Large intestine (tissue), 3 donors: ENCODE data around the gene MTCH2. TPM values are rescaled to one million over a fixed set of nuclear protein-coding genes. Genes with fewer than 3 reads are reported as not detected.
A peak's percentile ranks its signal among the peaks of the same experiment; 100 is the strongest.
"Not testable (repeated sequence)": the region's sequence is repeated elsewhere in the genome, so short reads cannot be mapped to it uniquely, and the experiment has no call there.

Experiments
- DNase-seq, 2 donors: peaks; one replicate each; pipeline versions ENCODE4 v3.0.0 to v3.0.0-alpha.2; 2013
- H3K27ac ChIP-seq: one replicate; pipeline ENCODE4 v1.5.1; 2013; ENCODE audit warnings: low read length
- H3K27me3 ChIP-seq: 2 replicates; pipeline ENCODE4 v1.6.1; 2013; ENCODE audit warnings: low read length; ENCODE audit not compliant: control insufficient read depth, insufficient read depth
- H3K36me3 ChIP-seq: 2 replicates; pipeline ENCODE4 v1.6.1; 2013; ENCODE audit warnings: low read length; ENCODE audit not compliant: control insufficient read depth, insufficient read depth
- H3K4me1 ChIP-seq: one replicate; pipeline ENCODE4 v1.6.1; 2013; ENCODE audit warnings: low read length; ENCODE audit not compliant: control insufficient read depth, insufficient read depth
- H3K4me3 ChIP-seq: one replicate; pipeline ENCODE4 v1.5.1; 2013; ENCODE audit warnings: low read length
- H3K9me3 ChIP-seq: one replicate; pipeline ENCODE4 v1.6.1; 2013; ENCODE audit warnings: mild to moderate bottlenecking, low read depth, low read length, moderate library complexity; ENCODE audit not compliant: control insufficient read depth
- WGBS: methylation state at CpG from one replicate; pipeline ENCODE4 v1.1.5; 2013; ENCODE audit warnings: low lambda C conversion rate; ENCODE audit not compliant: insufficient coverage; 5-methylcytosine and 5-hydroxymethylcytosine counted together
- polyA plus RNA-seq: library from polyadenylated mRNA; unstranded; fragments of 120-200 nt; gene quantifications from one replicate; pipeline ENCODE4 v1.2.1, GENCODE V29; 2013

The MTCH2 gene
- polyA plus RNA-seq, 1 donor, result 102 TPM

DNA sequence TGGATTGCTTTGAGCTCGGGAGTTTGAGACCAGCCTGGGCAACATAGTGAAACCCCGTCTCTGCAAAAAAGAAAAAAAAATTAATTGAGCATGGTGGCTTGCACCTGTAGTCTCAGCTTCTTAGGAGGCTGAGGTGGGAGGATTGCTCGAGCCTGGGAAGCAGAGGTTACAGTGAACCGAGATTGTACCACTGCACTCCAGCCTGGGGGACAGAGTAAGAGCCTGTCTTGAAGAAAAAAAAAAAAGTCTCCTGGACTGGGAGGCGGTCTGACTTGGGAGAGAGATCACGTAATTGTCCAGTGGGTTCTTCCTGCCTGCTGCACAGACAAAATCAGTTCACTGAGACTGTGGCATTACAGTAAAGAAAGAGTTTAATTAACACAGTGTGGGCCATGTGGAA, 3.1 kb upstream of the MTCH2 start:
- WGBS, result no CpG with 5 or more reads among the region's 6 CpGs
- Histone ChIP-seq H3K36me3 (no peaks in the 10 kb centered on the region), H3K27ac (no peak overlapping the region), H3K4me1 (peaks cover 6% of the 10 kb centered on the region), H3K27me3 (no peaks in the 10 kb centered on the region), H3K9me3 (no peaks in the 10 kb centered on the region), H3K4me3 (no peak overlapping the region)
- DNase-seq, result no peak

DNA sequence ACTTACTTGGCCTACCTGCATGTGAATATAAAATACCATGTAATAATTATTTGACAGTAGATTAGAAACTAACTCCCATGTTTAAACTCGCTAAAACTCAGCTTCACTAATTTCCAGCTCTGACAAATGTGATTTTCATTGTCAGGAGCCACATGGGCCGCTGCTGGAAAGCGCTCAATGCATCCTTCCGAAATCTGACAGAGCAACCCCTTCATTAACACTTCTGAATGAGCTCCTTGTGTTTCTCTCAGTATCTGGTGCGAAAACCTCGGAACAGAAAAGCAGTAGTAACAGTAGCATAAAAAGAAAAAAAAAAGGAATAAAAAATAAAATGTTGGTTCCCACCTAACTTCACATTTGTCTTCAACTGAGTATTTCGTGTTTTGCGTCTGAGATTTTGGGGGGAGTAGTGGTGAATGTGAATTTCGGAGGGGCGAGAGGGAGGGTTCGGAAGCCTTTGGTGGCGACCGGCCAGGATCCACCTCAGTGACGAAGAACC, 710 bp downstream of the MTCH2 start:
- DNase-seq, result no peak
- Histone ChIP-seq H3K9me3 (no peaks in the 10 kb centered on the region), H3K4me1 (peaks cover 6% of the 10 kb centered on the region), H3K27ac (peak overlapping the region; percentile 98), H3K4me3 (peak overlapping the region; percentile 91), H3K27me3 (no peaks in the 10 kb centered on the region), H3K36me3 (peaks cover 7% of the 10 kb centered on the region)
- WGBS, result 0% methylated on average over 1 of the region's 14 CpGs

DNA sequence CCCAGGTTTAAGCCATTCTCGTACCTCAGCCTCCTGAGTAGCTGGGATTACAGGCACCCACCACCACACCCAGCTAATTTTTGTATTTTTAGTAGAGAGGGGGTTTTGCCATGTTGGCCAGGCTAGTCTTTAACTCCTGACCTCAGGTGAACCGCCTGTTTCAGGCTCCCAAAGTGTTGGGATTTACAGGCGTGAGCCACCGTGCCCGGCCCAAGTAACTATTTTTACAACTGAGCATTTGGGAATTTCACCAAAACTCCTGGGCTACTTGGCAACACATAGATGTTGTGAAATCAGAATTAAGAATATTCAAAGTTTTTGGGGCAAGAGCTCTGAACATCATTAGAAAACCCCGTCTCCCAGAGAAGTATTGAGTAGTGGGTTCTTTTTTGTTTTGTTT, 1.9 kb downstream of the MTCH2 start:
- not testable (repeated sequence) for H3K9me3 ChIP-seq, DNase-seq, H3K27ac ChIP-seq, H3K36me3 ChIP-seq, H3K27me3 ChIP-seq, H3K4me1 ChIP-seq, H3K4me3 ChIP-seq
- WGBS, result no CpG with 5 or more reads among the region's 6 CpGs

DNA sequence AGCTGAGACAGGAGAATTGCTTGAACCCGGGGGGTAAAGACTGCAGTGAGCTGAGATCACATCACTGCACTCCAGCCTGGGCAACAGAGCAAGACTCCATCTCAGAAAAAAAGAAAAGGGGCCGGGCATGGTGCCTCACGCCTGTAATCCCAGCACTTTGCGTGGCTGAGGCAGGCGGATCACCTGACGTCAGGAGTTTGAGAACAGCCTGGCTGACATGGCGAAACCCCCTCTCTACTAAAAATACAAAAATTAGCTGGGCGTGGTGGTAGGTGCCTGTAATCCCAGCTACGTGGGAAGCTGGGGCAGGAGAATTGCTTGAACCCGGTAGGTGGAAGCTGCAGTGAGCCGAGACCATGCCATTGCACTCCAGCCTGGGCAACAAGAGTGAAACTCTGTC, 6.0 kb downstream of the MTCH2 start:
- H3K36me3 ChIP-seq, result peaks cover 32% of the 10 kb centered on the region
- not testable (repeated sequence) for H3K9me3 ChIP-seq
- no CpG with 5 or more reads among the region's 11 CpGs for WGBS

GRCh38 chr11:47631473-47631872, 10.9 kb downstream of the MTCH2 start:
- DNase-seq, result no peak
- WGBS, result 100% methylated on average over 1 of the region's 5 CpGs
- Histone ChIP-seq H3K4me1 (peaks cover 6% of the 10 kb centered on the region), H3K27ac (no peak overlapping the region), H3K9me3 (no peaks in the 10 kb centered on the region), H3K36me3 (peaks cover 57% of the 10 kb centered on the region), H3K27me3 (no peaks in the 10 kb centered on the region), H3K4me3 (no peak overlapping the region)

More for the DNA sequence above, 6.0 kb downstream of the MTCH2 start:
- not testable (repeated sequence) for H3K27ac ChIP-seq, H3K27me3 ChIP-seq, DNase-seq, H3K4me1 ChIP-seq, H3K4me3 ChIP-seq

DNA sequence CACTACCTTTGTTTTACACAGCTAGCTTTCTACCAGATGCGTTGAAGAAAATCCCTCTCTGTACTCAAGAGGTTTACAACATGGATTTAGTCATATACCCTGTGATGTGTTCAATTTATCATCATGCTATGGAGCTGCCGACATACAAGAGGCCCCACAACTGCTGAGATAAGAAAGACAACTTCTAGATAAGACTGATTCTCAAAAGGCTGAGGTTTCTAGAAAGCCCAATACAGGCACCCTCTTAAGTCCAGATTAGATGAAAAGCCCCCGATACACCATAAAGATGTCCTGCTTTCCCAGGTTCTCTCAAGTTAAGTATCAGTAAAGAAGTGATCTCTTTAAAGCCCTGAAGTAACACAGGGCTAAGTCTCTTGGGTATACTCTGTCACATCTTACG, 14.3 kb downstream of the MTCH2 start:
- Histone ChIP-seq H3K27me3 (no peaks in the 10 kb centered on the region), H3K4me1 (peaks cover 6% of the 10 kb centered on the region), H3K4me3 (no peak overlapping the region), H3K27ac (peak overlapping the region; percentile 28), H3K9me3 (no peaks in the 10 kb centered on the region), H3K36me3 (peaks cover 66% of the 10 kb centered on the region)
- peak; percentile 31 to 64 for DNase-seq
- WGBS, result no CpG with 5 or more reads among the region's 4 CpGs

GRCh38 chr11:47626234-47626633, 16.1 kb downstream of the MTCH2 start:
- Histone ChIP-seq H3K4me1 (peaks cover 6% of the 10 kb centered on the region), H3K27me3 (no peaks in the 10 kb centered on the region), H3K4me3 (no peak overlapping the region), H3K36me3 (peaks cover 74% of the 10 kb centered on the region), H3K27ac (no peak overlapping the region), H3K9me3 (no peaks in the 10 kb centered on the region)
- no peak for DNase-seq
- 100% methylated on average over 1 of the region's 8 CpGs for WGBS

DNA sequence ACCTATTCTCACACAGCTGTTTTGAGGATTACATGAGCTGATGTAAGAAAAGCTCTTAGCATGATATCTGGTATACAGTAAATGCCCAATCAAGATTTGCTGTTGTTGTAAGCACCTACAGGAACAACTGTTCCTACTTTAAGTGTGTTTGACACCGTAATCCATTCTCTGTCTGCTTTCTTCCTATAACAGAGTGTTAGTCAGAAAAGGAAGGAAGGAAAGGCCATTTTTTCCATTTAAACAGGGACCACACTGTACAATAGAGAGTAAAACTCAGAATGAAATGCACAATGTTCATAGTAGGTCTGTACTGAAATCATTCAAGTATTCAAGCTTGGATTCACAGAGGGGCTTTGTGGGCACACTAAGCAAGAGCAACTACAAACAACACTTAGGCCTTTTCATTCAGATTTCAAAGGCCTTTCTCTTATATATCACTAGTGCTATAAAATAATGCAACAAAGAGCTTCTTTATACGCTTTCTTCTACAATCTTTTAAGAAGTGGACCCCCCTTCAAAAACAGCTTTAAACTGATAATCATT, 21.5 kb downstream of the MTCH2 start:
- no peak overlapping the region for H3K4me3 ChIP-seq
- no peaks in the 10 kb centered on the region for H3K27me3 ChIP-seq
- H3K9me3 ChIP-seq, result no peaks in the 10 kb centered on the region
- H3K27ac ChIP-seq, result no peak overlapping the region
- no peaks in the 10 kb centered on the region for H3K4me1 ChIP-seq
- H3K36me3 ChIP-seq, result peaks cover 69% of the 10 kb centered on the region
- DNase-seq, result no peak
- 100% methylated on average over 1 of the region's 2 CpGs for WGBS

DNA sequence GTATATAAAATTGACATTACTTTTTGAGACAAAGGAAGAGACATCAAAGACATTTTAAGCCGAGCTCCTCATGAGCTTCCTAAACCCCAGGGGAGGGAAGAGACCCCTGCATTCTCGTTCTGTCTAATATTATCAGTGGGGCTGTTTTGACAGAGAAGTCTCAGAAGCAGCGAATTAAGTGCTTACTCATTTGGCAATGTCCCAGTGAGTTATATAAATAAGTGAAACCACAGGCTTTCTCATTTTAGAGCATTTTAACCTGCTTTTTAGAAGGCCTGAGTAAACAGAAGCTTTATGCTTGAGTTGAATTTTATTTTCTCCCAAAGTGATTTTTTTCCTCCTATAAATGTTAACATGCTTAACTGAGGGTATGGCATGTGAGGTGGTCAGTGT, 24.9 kb downstream of the MTCH2 start:
- H3K36me3 ChIP-seq, result peaks cover 43% of the 10 kb centered on the region
- H3K27ac ChIP-seq, result no peak overlapping the region
- no peaks in the 10 kb centered on the region for H3K4me1 ChIP-seq
- H3K27me3 ChIP-seq, result no peaks in the 10 kb centered on the region
- H3K4me3 ChIP-seq, result no peak overlapping the region
- no peak for DNase-seq
- WGBS, result no CpG with 5 or more reads among the region's 3 CpGs
- H3K9me3 ChIP-seq, result no peaks in the 10 kb centered on the region

GRCh38 chr11:47616726-47617416, 25.5 kb downstream of the MTCH2 start:
- no CpG with 5 or more reads among the region's 10 CpGs for WGBS
- Histone ChIP-seq H3K9me3 (no peaks in the 10 kb centered on the region), H3K4me3 (no peak overlapping the region), H3K4me1 (no peaks in the 10 kb centered on the region), H3K27me3 (no peaks in the 10 kb centered on the region), H3K36me3 (peaks cover 38% of the 10 kb centered on the region), H3K27ac (no peak overlapping the region)
- DNase-seq, result peak; percentile 28 to 38

DNA sequence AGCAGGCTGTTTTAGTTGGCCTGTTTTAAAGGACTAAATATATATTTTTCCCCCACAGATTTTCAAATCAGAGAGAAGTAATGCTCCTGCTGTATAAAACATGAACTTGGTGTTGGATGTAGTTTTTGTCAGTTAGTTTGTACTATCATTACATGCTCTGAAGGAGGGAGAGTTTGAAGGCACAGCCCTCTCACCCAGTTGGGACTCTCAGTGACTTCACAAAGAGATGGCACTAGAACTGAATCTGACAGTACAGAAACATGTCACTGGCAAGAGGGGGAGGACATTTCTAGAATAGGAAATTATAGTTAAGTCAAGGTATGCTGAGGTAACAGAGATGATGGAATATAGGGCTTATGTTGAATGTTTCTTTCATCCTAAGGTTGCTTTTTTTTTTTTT, 27.1 kb downstream of the MTCH2 start:
- Histone ChIP-seq H3K4me1 (no peaks in the 10 kb centered on the region), H3K4me3 (no peak overlapping the region)

More for the DNA sequence above, 27.1 kb downstream of the MTCH2 start:
- Histone ChIP-seq H3K9me3 (no peaks in the 10 kb centered on the region), H3K36me3 (peaks cover 34% of the 10 kb centered on the region), H3K27ac (no peak overlapping the region), H3K27me3 (no peaks in the 10 kb centered on the region)
- no peak for DNase-seq
